Mesenchymal stem cell (in vitro differentiated cells and primary cell): Measurements from ENCODE around the gene RGS19.

Source experiments
- DNase-seq: peaks from one replicate; pipeline ENCODE4 v3.0.0-alpha.2; 2013
- H2AFZ ChIP-seq: one replicate; pipeline ENCODE4 v1.6.1; 2013; ENCODE audit warnings: low read depth, mild to moderate bottlenecking, control low read depth, inconsistent platforms, low read length, moderate library complexity
- H2AK5ac ChIP-seq: 2 replicates; pipeline ENCODE4 v1.6.1; 2013; ENCODE audit warnings: low read length, moderate library complexity, mild to moderate bottlenecking, inconsistent platforms; ENCODE audit not compliant: severe bottlenecking
- H2BK120ac ChIP-seq: one replicate; pipeline ENCODE4 v1.6.1; 2013; ENCODE audit warnings: low read depth, mild to moderate bottlenecking, inconsistent platforms, low read length, moderate library complexity
- H2BK12ac ChIP-seq, 2 experiments: one replicate each; pipeline ENCODE4 v1.6.1; 2013; ENCODE audit warnings: inconsistent platforms in 2 of 2, low read length in 2 of 2, mild to moderate bottlenecking in 2 of 2, moderate library complexity in 2 of 2, control low read depth in 1 of 2
- H2BK15ac ChIP-seq: one replicate; pipeline ENCODE4 v1.6.1; 2013; ENCODE audit warnings: mild to moderate bottlenecking, low read depth, inconsistent platforms; ENCODE audit not compliant: poor library complexity, severe bottlenecking
- H2BK5ac ChIP-seq: 2 replicates; pipeline ENCODE4 v1.6.1; 2013; ENCODE audit warnings: low read depth, mild to moderate bottlenecking, low read length, control low read depth, inconsistent platforms; ENCODE audit not compliant: poor library complexity, severe bottlenecking
- H3K14ac ChIP-seq, 2 experiments: one replicate each; pipeline ENCODE4 v1.6.1; 2013; ENCODE audit warnings: inconsistent platforms in 2 of 2, low read length in 2 of 2, control low read depth in 1 of 2, mild to moderate bottlenecking in 1 of 2, moderate library complexity in 1 of 2
- H3K18ac ChIP-seq, 2 experiments: one replicate each; pipeline ENCODE4 v1.6.1; 2013; ENCODE audit warnings: inconsistent platforms in 2 of 2, low read length in 2 of 2, control low read depth in 1 of 2, low read depth in 1 of 2, mild to moderate bottlenecking in 1 of 2
- H3K23ac ChIP-seq, 2 experiments: one replicate each; pipeline ENCODE4 v1.6.1; 2013; ENCODE audit warnings: inconsistent platforms in 2 of 2, low read length in 2 of 2, mild to moderate bottlenecking in 2 of 2, moderate library complexity in 2 of 2, control low read depth in 1 of 2
- H3K27ac ChIP-seq: 2 replicates; pipeline ENCODE4 v1.5.1; 2013; ENCODE audit warnings: mild to moderate bottlenecking, moderate library complexity, low read length, control low read depth, inconsistent platforms; ENCODE audit not compliant: poor library complexity, severe bottlenecking
- H3K27me3 ChIP-seq, 2 experiments: 2 replicates each; pipeline versions ENCODE4 v1.6.1 to v1.7.0; 2013; ENCODE audit warnings: low read length in 2 of 2, mild to moderate bottlenecking in 2 of 2, moderate library complexity in 2 of 2, control low read depth in 1 of 2, inconsistent platforms in 1 of 2; ENCODE audit not compliant: control insufficient read depth in 1 of 2, insufficient read depth in 1 of 2
- H3K36me3 ChIP-seq, 2 experiments: 2 replicates each; pipeline versions ENCODE4 v1.6.1 to v1.7.0; 2013; ENCODE audit warnings: low read length in 2 of 2, control low read depth in 1 of 2, inconsistent platforms in 1 of 2, low read depth in 1 of 2, mild to moderate bottlenecking in 1 of 2; ENCODE audit not compliant: insufficient read depth in 2 of 2, control insufficient read depth in 1 of 2
- H3K4ac ChIP-seq, 2 experiments: one replicate each; pipeline ENCODE4 v1.6.1; 2013; ENCODE audit warnings: inconsistent platforms in 2 of 2, low read length in 2 of 2, mild to moderate bottlenecking in 2 of 2, moderate library complexity in 2 of 2, control low read depth in 1 of 2, low read depth in 1 of 2
- H3K4me1 ChIP-seq: 2 replicates; pipeline ENCODE4 v1.6.1; 2013; ENCODE audit warnings: low read depth, low read length, control low read depth; ENCODE audit not compliant: control insufficient read depth, insufficient read depth
- H3K4me2 ChIP-seq: 2 replicates; pipeline ENCODE4 v1.6.1; 2013; ENCODE audit warnings: low read length, mild to moderate bottlenecking, inconsistent platforms; ENCODE audit not compliant: poor library complexity, severe bottlenecking
- H3K4me3 ChIP-seq, 2 experiments: 2 replicates each; pipeline versions ENCODE4 v1.5.1 to v1.7.0; 2013; ENCODE audit warnings: low read length in 2 of 2, mild to moderate bottlenecking in 2 of 2, control low read depth in 1 of 2, low read depth in 1 of 2; ENCODE audit not compliant: insufficient read depth in 1 of 2
- H3K79me1 ChIP-seq: replicated peaks from 2 replicates; pipeline ENCODE4 v1.6.1; 2013; ENCODE audit warnings: mild to moderate bottlenecking, control low read depth, low read length, inconsistent platforms; ENCODE audit not compliant: poor library complexity, severe bottlenecking
- H3K9ac ChIP-seq: 2 replicates; pipeline ENCODE4 v1.7.0; 2013; ENCODE audit warnings: mild to moderate bottlenecking, low read length, moderate library complexity
- H3K9me3 ChIP-seq: 2 replicates; pipeline ENCODE4 v1.7.0; 2013; ENCODE audit warnings: mild to moderate bottlenecking, low read length; ENCODE audit not compliant: control insufficient read depth
- H4K8ac ChIP-seq: one replicate; pipeline ENCODE4 v1.6.1; 2013; ENCODE audit warnings: inconsistent platforms, mild to moderate bottlenecking, low read length, moderate library complexity
- H4K91ac ChIP-seq: one replicate; pipeline ENCODE4 v1.6.1; 2013; ENCODE audit warnings: mild to moderate bottlenecking, low read length, inconsistent platforms
- WGBS: methylation state at CpG from one replicate; pipeline ENCODE4 v1.1.7; 2013; ENCODE audit warnings: mixed read lengths; 5-methylcytosine and 5-hydroxymethylcytosine counted together

Gene RGS19

DNA sequence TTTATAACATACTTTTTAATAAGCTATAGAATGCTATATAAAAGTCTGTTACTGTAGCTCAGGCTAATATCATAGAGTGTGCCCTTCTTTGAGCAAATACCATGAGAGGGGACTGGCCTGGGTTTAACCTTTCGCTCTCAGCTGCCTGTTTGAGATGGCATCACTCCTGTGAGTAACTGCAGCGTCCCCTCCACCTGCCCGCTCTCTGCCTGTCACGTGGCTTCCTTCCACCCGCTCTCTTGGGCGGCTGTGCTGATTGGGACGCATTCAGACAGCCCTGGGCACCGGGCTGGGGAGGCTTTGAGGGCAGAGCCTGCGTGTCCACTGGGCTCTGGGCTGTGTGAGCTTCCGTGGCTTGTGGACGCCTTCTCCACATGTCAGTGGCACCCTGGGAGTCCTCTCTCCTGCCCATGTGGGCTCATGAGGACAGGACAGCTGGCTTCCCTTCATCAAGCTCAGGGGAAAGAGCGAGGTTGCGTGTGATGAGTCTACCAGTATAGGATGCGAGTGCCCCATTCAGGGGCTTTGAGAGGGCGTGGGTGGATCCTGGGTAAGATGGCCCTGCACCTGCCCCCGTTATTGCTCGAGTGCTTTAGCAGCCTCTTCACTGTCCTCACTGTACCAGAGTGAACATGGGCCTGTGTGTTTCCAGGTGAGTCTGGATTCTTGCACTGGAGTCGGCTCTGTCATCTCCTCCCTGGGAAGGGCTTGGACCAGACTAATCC is 54.1 kb downstream of the RGS19 start:
- H3K27ac ChIP-seq = no peak overlapping the region
- DNase-seq = no peak
- peaks cover 7% of the 10 kb centered on the region for H3K4me1 ChIP-seq
- H3K27me3 ChIP-seq = no peaks in the 10 kb centered on the region
- H2BK15ac ChIP-seq = no peak overlapping the region
- no peak overlapping the region for H2BK12ac ChIP-seq
- no peak overlapping the region for H3K4me3 ChIP-seq
- peaks cover 39% of the 10 kb centered on the region for H3K79me1 ChIP-seq
- 96% methylated on average over 18 of the region's 18 CpGs for WGBS
- no peak overlapping the region for H2AFZ ChIP-seq
- no peak overlapping the region for H2AK5ac ChIP-seq
- H4K8ac ChIP-seq = no peak overlapping the region
- H3K36me3 ChIP-seq = peaks cover 90 to 93% of the 10 kb centered on the region in 2 experiments
- no peak overlapping the region for H3K4me2 ChIP-seq
- no peak overlapping the region for H3K14ac ChIP-seq
- no peak overlapping the region for H2BK5ac ChIP-seq
- no peak overlapping the region for H3K9ac ChIP-seq
- no peak overlapping the region for H3K4ac ChIP-seq
- H4K91ac ChIP-seq = no peak overlapping the region
- H3K23ac ChIP-seq = no peak overlapping the region
- H2BK120ac ChIP-seq = no peak overlapping the region
- no peak overlapping the region for H3K18ac ChIP-seq
- no peaks in the 10 kb centered on the region for H3K9me3 ChIP-seq

DNA sequence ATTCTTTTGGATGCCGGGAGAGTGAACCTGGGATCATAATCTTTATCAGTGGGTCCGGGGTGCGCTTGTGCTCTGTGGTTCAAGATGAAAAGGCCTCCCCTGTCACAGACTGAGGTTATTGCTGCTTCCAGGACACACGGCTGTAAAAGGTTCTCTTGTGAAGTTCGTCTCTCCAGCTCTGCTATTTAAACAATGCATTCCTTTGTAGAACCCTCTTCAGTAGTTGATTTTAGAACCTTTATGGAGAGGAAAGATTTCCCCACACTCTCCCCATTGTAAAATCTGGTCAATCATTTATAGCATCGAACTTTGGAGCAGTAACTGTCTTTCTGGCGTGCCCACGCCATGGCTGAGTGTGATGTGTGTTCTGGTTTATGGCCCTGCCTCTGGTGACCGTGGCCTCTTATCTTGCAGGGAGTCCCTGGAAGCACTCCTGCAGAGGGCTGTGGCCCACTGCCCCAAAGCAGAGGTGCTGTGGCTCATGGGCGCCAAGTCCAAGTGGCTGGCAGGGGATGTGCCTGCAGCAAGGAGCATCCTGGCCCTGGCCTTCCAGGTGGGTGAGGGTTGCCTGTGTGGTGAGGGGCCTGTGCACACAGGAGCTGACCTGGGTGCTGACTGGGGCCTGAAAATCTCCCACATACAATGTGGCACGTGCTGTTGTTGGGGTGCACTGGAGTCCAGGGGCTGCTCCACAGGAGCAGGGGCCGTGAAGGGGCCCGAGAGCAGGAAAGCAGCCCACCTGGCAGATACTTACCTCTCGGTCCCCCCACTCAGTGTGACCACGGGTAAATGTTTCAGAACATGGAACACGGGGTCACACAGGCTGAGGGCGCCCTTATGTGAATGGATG is 55.0 kb downstream of the RGS19 start:
- Histone ChIP-seq H3K36me3 (peaks cover 90% of the 10 kb centered on the region in 2 experiments), H2AK5ac (no peak overlapping the region), H3K4me3 (no peak overlapping the region), H2BK12ac (no peak overlapping the region), H3K18ac (no peak overlapping the region), H3K79me1 (peaks cover 42% of the 10 kb centered on the region), H3K4ac (no peak overlapping the region), H3K27me3 (no peaks in the 10 kb centered on the region), H3K4me2 (no peak overlapping the region), H2BK15ac (no peak overlapping the region), H2BK120ac (no peak overlapping the region), H3K9ac (no peak overlapping the region), H2AFZ (no peak overlapping the region), H4K91ac (peak overlapping the region; percentile 56), H3K4me1 (peaks cover 7% of the 10 kb centered on the region), H3K27ac (no peak overlapping the region), H3K9me3 (no peaks in the 10 kb centered on the region), H3K14ac (no peak overlapping the region), H4K8ac (no peak overlapping the region), H3K23ac (no peak overlapping the region), H2BK5ac (no peak overlapping the region)
- no peak for DNase-seq
- whole genome bisulfite sequencing = 95% methylated on average over 16 of the region's 17 CpGs

DNA sequence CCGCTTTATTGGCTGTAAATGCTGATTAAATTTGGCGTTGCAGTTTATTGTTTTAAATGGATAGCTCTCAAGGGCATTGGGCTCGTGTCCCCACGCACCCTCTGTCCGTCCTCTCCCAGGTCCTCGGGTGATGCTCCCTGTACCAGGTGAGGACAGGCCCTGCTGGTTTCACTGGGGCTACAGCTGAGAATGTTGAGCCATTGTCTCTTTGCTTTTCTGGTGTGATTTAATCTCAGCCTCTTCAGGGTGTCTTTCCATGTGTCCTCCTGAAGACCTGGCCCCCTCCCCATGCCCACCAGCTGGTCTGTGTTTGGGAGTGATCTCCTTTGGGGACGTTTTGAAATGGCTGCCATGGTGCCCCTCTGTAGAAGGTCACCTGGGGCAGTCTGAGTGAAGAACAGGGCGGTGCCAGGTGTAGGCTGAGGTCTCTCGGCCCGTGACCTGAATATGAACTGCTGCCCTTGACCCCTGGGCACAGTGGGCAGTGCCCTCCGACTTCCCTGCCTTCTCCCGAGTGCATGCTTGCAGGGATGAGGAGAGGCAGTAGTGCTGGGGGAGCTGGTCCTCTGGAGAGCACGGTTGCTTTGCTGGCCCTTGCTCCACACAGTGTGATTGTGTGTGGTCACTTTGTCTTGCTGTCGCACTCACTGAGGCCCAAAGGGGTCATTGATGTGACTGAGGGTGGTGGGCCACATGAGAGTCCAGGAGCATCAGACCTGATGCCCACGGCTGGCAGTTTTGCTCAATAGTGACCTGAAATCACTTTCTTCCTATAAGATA is 55.8 kb downstream of the RGS19 start:
- Histone ChIP-seq H3K18ac (no peak overlapping the region), H3K14ac (no peak overlapping the region), H3K4me1 (peaks cover 7% of the 10 kb centered on the region), H3K4me3 (no peak overlapping the region), H4K91ac (no peak overlapping the region), H3K4me2 (no peak overlapping the region), H3K36me3 (peaks cover 89 to 92% of the 10 kb centered on the region in 2 experiments), H2BK12ac (no peak overlapping the region), H2BK15ac (no peak overlapping the region), H3K79me1 (peaks cover 47% of the 10 kb centered on the region), H3K23ac (no peak overlapping the region), H2AFZ (no peak overlapping the region), H2BK5ac (no peak overlapping the region), H3K27ac (no peak overlapping the region), H2BK120ac (no peak overlapping the region), H3K27me3 (no peaks in the 10 kb centered on the region), H2AK5ac (no peak overlapping the region), H3K4ac (no peak overlapping the region), H4K8ac (no peak overlapping the region), H3K9me3 (no peaks in the 10 kb centered on the region), H3K9ac (no peak overlapping the region)
- WGBS = 93% methylated on average over 15 of the region's 15 CpGs
- DNase-seq = no peak
